GM03348 (cell line): ENCODE measurements around the gene JAZF1.
A peak's percentile ranks its signal among the peaks of the same experiment; 100 is the strongest.

ENCODE experiments used
- DNase-seq: peaks from one replicate; pipeline ENCODE4 v3.0.0; 2012; ENCODE audit warnings: low spot score

JAZF1 gene

DNA sequence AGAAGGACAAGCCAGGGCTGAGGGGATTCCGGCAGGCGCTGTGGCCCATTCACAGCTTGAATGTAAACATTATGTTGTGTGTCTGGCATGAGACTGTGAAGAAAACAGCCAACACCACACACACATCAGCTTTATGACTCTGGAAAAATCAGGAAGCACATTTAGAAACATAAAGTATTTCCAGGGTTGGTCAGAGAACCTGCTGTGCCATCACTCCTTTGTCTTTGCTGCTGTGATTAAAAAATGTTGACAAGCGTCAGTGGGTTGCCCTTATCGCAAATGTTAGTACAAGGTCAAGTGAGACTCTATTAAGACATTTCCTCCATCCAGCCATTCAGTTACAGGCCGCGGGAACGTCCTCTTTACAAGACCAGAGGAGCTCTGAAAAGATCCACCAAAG lies 345.2 kb downstream of the JAZF1 start:
- no peak for DNase-seq

DNA sequence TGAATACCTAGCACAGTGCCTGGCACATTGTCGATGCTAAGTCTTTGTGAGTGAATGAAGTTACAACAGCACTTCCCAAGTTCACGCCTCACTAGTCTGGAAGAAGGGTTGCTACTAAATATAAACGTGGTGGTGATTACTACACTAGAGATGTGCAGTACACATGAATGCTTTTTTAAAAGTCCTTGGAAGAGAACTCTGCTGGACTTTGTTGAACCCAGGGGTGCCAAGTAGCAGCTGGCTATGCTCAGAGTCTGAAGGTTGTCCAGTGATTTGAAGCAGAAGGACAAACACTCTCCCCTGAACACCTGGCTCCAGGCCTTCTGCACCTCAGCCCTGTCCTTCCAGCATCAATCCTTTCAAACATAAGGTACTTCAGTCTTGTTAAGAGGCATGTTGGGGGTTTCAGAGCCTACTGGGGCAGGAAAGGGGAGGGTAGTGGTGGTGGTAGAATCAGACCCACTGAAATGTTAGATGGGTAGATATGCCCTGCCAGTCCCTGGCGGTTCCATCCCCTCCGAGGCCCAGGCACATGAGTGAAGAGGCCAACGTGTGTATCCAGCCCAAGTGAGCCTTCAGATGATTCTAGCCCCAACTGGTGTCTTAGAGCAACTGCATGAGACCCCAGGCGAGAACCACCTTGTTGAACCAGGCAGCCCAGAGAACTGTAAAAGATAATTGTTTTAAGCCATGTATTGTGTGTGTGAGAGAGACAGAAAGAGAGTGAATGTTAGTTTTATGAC lies 346.2 kb downstream of the JAZF1 start:
- DNase-seq, result peak; percentile 1

GRCh38 chr7:27826357-27826756 lies 354.2 kb downstream of the JAZF1 start:
- DNase-seq, result no peak

GRCh38 chr7:27825891-27826290 lies 354.7 kb downstream of the JAZF1 start:
- DNase-seq, result no peak

GRCh38 chr7:27822245-27822644 lies 358.4 kb downstream of the JAZF1 start:
- DNase-seq, result no peak

DNA sequence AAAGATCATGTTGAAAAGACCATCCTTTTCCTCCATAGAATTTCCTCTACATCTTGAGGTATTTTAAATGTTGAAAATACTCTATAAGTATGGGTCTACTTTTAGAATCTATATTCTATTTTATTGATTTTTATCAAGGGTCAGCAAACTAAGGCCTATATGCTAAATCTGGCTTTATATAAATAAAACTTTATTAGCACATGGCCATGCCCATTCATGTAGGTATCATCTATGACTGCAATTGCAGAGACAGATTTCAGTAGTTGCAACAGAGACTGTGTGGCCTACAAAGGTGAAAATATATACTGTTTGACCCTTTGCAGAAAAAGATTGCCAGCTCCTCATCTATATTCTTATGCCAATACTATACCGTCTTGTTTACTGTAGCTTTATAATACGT lies 367.9 kb downstream of the JAZF1 start:
- no peak for DNase-seq

DNA sequence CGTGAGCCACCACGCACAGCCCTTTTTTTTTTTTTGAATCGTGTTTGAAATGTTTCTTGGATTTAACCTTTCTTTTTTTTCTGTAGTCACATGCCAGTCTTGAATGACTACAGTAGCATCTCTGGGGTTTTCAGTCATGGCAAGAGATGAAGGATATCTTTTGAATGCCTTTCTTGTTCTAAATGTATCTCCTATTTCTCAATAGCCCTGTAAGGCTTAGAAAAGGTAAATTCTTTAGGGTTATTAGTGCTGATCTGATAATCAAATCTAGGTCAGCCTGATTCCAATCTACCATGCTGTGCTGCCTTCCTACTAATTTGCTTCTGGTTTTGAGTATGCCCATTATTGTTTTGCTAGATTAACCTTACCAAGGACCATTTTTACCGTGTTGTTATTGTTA lies 370.4 kb downstream of the JAZF1 start:
- DNase-seq, result no peak

DNA sequence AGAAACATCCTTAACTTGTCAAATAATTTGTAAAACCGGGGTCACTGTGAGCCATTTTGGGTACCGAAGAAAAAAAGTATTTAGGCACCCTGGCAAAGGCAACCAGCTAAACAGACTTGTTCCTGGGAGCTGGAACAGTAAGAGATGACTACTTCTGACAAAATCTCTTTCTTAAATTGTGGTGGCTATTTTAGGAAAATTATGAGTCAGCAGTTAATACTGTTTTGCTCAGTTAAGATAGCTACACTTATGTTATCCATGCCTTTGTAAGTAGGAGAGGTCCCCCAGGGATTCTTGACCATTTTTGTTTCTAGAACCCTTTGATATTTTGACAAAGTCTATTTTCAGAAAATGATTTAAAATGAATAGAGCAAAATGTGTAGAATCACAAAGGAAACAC lies 372.0 kb downstream of the JAZF1 start:
- peak; percentile 59 for DNase-seq

DNA sequence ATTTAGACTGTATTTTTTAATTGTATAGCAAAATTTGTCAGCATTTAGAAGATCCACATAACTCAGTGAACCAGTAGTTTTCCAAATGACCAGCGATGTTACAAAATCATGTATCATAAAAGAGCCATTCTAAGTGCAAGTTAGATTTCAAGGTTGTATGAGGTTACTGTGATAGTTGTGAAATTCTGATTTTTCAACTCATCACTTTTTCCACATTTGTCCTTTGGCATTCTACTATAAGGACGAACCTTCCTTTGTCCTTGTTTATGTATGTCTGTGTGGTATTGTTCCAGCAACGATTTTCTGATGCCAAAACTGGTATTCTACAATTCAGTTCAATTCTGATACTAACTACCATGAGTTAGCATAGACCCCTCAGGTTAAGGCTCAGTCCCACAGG lies 376.5 kb downstream of the JAZF1 start:
- DNase-seq, result no peak

DNA sequence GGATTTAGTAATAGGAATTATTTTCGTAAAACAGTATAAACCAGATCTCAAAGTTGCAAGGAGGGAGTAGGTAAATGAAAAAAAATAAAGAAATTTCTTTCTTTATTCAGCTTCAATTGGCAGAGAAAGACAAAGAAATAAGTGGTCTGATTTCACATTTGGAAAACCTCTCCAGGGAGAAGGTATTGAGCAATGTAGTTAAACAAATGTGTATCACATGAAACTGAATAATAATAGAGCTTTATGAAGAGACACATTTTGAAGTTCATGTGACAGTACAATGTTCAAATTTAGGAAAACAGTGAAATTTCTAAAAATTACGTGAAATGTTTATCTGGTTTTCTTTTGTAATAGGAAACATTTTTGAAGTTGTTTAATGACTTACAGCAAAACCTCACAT lies 377.6 kb downstream of the JAZF1 start:
- peak; percentile 21 for DNase-seq

GRCh38 chr7:27799212-27799611 lies 381.4 kb downstream of the JAZF1 start:
- DNase-seq, result no peak

DNA sequence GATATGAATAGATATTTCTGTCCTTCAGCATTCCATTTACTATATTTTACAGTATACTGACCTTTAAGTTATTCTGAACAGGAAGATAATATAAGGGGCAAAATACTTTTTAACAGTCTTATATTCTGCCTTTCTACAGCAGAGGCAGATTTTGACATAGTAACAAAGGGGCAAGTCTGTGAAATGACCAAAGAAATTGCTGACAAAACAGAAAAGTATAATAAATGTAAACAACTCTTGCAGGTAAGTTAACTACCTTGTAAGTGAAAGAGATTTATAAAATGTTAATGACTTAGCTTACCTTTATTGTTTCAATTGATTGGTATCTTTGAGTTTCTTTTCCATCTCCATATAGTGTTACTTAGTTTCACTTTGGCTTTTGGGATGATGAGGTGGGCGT lies 384.6 kb downstream of the JAZF1 start:
- DNase-seq, result no peak

DNA sequence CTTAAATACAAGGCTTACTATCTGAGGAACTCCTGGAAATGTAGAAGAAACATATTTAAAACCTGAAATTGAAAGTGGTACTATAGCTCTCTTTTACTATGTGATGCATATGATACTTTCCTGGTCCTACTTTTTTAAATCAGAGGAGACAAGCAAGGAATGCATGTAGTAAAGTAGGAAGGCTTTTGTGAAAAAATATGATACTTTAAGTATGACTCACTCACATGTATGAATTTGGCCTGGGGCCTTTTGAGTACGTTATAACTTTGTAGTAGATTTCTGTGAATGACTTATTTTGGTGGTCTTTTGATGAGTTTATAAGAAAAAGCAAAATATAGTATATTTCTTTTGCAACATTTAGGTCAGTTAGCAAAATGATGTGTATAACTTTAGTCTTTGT lies 386.8 kb downstream of the JAZF1 start:
- no peak for DNase-seq

- DNase-seq, result no peak
These were observed 392.2 kb downstream of the JAZF1 start for GRCh38 chr7:27788437-27788836.

DNA sequence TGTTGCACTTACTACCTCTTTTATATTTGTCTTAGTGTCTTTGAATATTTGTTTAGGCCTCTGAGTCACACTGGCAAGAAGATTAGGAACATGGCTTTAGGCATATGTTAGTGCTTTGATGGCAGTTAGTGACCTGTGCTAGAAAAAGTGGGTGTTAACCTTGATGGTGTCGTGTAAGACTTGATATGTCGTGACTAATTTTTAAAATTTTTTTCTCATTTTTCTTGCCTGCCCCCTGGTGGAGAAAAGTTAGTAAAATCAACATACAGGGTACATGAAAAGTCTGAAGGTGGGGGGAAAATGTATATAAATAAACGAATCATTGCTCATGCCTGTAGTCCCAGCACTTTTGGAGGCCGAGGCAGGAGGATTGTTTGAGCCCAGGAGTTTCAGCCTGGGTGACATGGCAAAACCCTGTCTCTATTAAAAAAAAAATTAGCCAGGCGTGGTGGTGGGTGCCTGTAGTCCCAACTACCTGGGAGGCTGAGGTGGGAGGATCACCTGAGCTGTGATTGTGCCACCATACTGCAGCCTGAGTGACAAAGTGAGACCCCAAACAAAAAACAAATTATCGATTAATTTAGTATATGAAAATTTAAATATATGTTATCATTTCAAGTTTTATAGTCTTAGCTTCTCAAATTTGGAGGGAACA lies 396.1 kb downstream of the JAZF1 start:
- peak; percentile 51 for DNase-seq

GRCh38 chr7:27782849-27783248 lies 397.7 kb downstream of the JAZF1 start:
- peak; percentile 21 for DNase-seq

DNA sequence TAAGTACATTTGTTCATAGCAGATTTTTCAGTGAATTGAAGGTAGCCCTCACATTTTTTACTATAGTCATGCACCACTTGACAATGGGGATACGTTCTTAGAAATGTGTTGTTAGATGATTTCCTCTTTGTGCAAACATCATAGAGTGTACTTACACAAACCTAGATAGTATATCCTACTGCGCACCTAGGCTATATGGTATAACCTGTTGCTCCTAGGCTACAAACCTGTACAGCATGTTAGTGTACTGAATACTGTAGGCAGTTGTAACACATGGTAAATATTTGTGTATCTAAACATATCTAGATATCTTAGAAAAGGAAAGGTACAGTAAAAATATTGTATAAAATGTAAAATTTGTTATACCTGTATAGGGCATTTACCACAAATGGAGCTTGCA lies 399.4 kb downstream of the JAZF1 start:
- no peak for DNase-seq
